ENCODE measurements around the gene GAS7. TPM values are rescaled to one million over a fixed set of nuclear protein-coding genes. Genes with fewer than 3 reads are reported as not detected.

The GAS7 gene
- total RNA-seq, 2 donors from 2014 or later: 79.7 to 113 TPM

DNA sequence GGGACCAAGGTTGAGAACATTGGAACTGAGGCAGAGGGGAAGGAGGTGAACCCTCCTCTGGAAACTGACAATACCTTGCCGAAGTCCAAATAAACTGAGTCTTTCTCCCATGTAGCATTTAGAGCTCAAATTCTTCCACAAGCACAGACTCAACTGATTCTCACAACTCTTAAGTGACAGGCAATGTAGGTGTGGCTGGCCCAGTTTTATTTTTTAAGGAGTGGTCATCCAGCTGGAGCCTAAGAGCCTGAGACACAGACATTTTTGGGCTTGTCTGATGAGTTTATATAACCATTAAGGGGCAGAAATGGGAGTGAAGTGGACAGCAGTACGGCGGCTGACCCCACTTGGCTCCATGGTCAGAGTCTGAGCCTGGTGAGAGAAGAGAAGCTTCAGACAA lies 304.2 kb downstream of the GAS7 start:
- TF ChIP-seq, protein P1, sequence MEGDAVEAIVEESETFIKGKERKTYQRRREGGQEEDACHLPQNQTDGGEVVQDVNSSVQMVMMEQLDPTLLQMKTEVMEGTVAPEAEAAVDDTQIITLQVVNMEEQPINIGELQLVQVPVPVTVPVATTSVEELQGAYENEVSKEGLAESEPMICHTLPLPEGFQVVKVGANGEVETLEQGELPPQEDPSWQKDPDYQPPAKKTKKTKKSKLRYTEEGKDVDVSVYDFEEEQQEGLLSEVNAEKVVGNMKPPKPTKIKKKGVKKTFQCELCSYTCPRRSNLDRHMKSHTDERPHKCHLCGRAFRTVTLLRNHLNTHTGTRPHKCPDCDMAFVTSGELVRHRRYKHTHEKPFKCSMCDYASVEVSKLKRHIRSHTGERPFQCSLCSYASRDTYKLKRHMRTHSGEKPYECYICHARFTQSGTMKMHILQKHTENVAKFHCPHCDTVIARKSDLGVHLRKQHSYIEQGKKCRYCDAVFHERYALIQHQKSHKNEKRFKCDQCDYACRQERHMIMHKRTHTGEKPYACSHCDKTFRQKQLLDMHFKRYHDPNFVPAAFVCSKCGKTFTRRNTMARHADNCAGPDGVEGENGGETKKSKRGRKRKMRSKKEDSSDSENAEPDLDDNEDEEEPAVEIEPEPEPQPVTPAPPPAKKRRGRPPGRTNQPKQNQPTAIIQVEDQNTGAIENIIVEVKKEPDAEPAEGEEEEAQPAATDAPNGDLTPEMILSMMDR (IDR thresholded peaks at IDR 0.05): no peak
- DNase-seq (ENCODE audit: low spot score): no peak
- no peaks in the 10 kb centered on the region for H3K27me3 ChIP-seq
- H3K9me3 ChIP-seq: no peaks in the 10 kb centered on the region
- peaks cover 0 to 7% of the 10 kb centered on the region in 2 donors for H3K4me1 ChIP-seq
- H3K4me3 ChIP-seq: no peak overlapping the region
- H3K27ac ChIP-seq: no peak overlapping the region
- no peaks in the 10 kb centered on the region for H3K36me3 ChIP-seq

DNA sequence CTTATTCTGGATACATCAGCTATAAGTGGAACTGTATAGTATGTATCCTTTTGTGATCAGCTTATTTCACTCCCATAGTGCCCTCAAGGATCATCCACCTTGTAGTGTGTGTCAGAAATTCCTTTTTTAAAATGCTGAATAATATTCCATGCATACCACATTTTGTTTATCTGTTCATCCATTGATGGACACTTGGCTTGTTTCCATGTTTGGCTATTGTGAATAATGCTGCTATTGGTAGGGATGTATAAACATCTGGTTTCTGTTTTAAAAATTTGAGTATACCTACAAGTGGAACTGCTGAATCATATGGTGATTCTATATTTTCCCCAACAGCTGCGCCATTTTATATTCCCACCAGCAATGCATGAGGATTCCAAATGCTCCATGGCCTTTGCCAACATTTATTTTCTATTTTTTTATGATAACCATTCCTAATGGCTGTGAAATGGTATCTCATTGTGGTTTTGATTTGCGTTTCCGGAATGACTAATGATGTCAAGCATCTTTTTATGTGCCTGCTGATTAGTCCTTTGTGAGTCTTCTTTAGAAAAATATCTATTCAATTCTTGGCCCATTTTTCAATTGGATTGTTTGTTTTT lies 304.9 kb downstream of the GAS7 start:
- H3K4me1 ChIP-seq: peaks cover 0 to 7% of the 10 kb centered on the region in 2 donors
- H3K36me3 ChIP-seq: no peaks in the 10 kb centered on the region
- H3K27ac ChIP-seq: no peak overlapping the region
- TF ChIP-seq, protein P1 (IDR thresholded peaks at IDR 0.05): no peak
- no peaks in the 10 kb centered on the region for H3K27me3 ChIP-seq
- H3K9me3 ChIP-seq: no peaks in the 10 kb centered on the region
- no peak overlapping the region for H3K4me3 ChIP-seq
- no peak for DNase-seq (ENCODE audit: low spot score)

DNA sequence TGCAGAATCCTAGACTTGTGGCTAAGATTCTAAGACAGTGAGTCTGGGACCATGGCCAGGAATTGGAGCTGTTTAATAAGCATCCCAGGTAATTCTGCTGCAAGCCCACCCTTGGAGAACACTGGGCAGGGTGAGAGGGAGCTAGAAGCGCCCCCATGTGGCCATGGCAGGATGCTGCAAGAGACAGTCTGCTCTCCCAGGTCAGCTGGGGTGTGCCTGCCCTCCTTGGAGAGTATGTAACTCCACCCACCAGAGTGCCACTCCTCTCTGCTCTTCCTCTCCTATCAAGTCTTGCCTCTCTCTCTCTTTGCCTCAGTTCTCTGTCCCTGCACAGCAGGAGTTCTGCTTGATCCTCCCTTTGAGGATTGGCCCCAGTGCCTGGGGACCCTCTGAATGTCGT lies 308.3 kb downstream of the GAS7 start:
- H3K27ac ChIP-seq: no peak overlapping the region
- TF ChIP-seq, protein P1 (IDR thresholded peaks at IDR 0.05): peak; percentile 41 to 69
- no peaks in the 10 kb centered on the region for H3K9me3 ChIP-seq
- DNase-seq (ENCODE audit: low spot score): no peak
- H3K4me1 ChIP-seq: peaks cover 0 to 7% of the 10 kb centered on the region in 2 donors
- H3K36me3 ChIP-seq: no peaks in the 10 kb centered on the region
- H3K27me3 ChIP-seq: no peaks in the 10 kb centered on the region
- no peak overlapping the region for H3K4me3 ChIP-seq

DNA sequence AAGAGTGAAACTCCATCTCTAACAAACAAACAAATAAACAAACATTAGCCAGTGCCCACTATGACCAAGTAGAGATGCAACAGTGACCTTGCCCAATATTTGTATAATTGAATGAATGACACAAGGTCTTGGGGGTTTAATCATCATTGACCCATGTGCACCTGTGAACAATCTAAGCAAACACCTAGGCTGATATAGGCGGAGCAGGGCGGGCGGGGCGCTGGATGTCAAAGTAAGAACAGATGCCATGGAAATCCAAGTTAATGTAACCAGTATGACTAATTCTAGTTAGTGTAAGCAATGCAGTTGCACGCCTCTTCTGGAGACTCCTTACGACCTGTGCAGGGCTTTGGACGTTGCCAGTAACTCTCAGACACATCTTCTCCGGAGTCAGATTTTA lies 310.9 kb downstream of the GAS7 start:
- H3K9me3 ChIP-seq: peaks cover 0 to 15% of the 10 kb centered on the region in 2 donors
- H3K36me3 ChIP-seq: no peaks in the 10 kb centered on the region
- H3K27me3 ChIP-seq: no peaks in the 10 kb centered on the region
- DNase-seq (ENCODE audit: low spot score): no peak
- no peak overlapping the region for H3K4me3 ChIP-seq
- TF ChIP-seq, protein P1 (IDR thresholded peaks at IDR 0.05): no peak
- peaks cover 0 to 7% of the 10 kb centered on the region in 2 donors for H3K4me1 ChIP-seq
- H3K27ac ChIP-seq: no peak overlapping the region

DNA sequence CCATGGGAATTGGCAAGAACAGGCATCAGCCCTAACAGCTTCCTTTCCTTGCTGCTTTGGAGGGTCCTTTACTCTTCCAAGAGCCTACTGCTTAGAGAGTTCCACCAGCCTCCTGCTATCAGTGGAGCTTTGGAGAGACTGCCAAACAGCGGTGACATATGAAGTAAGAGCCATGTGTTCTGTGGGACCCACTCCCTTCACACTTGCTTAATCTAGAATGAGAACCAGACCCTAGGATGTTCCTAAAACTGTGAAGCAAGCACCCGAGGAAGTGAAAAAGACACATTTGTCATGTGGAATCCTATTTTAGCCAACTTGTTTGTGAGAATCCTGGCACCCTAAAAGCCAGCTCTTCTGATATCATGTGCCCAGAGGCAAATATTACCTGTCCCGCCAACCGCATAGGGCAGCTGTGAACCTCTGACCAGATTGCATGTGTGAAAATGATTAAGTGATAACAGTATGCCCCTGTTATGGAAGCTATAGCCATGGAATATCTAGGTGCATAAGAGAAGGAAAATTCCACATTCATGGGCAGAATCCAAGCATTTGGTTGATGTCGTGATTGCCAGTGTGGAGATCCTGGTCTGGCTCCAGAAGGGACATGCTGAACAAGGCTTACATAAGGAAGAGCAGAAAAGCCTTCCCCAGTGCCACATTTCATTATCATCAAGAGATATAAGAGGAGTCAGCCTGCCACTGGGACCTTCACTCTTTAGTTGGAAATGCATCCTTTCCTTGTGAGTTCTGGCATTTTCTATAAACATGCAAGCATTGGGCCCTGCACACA lies 312.1 kb downstream of the GAS7 start:
- no peaks in the 10 kb centered on the region for H3K27me3 ChIP-seq
- no peak overlapping the region for H3K4me3 ChIP-seq
- H3K9me3 ChIP-seq: peaks cover 0 to 22% of the 10 kb centered on the region in 2 donors
- no peaks in the 10 kb centered on the region for H3K36me3 ChIP-seq
- no peak overlapping the region for H3K27ac ChIP-seq
- TF ChIP-seq, protein P1 (IDR thresholded peaks at IDR 0.05): no peak
- peaks cover 0 to 7% of the 10 kb centered on the region in 2 donors for H3K4me1 ChIP-seq
- DNase-seq (ENCODE audit: low spot score): no peak

Data from right atrium auricular region (tissue), 2 donors.